Naive B cell (primary cell): ENCODE results near the gene TBC1D22A. TPM values are rescaled to one million over a fixed set of nuclear protein-coding genes. Genes with fewer than 3 reads are reported as not detected.

Experiments
- ATAC-seq, 2 donors: fragments of 150-1000 bp; cut with Tn5 transposase; 2 replicates each; pipeline ENCODE4 v1.10.0; 2021; ENCODE audit warnings: low read depth in 2 of 2, mild to moderate bottlenecking in 2 of 2, moderate library complexity in 2 of 2
- DNase-seq: peaks from one replicate; pipeline ENCODE4 v3.0.0; 2022
- H3K27ac Mint-ChIP-seq, 6 donors: one replicate each; pipeline ENCODE4 v1.8.0; 2020 to 2022; ENCODE audit warnings: mild to moderate bottlenecking in 6 of 6, mixed read lengths in 6 of 6, moderate library complexity in 5 of 6, inconsistent platforms in 2 of 6
- H3K27me3 Mint-ChIP-seq, 3 donors: one replicate each; pipeline ENCODE4 v1.8.0; 2021 to 2022; ENCODE audit warnings: mixed read lengths in 3 of 3, mild to moderate bottlenecking in 1 of 3
- H3K36me3 Mint-ChIP-seq, 2 donors: one replicate each; pipeline ENCODE4 v1.8.0; 2020 to 2022; ENCODE audit warnings: mixed read lengths in 2 of 2, inconsistent platforms in 1 of 2, mild to moderate bottlenecking in 1 of 2
- H3K4me1 Mint-ChIP-seq, 3 donors: one replicate each; pipeline ENCODE4 v1.8.0; 2020 to 2022; ENCODE audit warnings: mixed read lengths in 3 of 3, inconsistent platforms in 1 of 3, mild to moderate bottlenecking in 1 of 3, moderate library complexity in 1 of 3
- H3K4me3 Mint-ChIP-seq, 8 donors: one replicate each; pipeline ENCODE4 v1.8.0; 2020 to 2022; ENCODE audit warnings: mild to moderate bottlenecking in 8 of 8, mixed read lengths in 8 of 8, moderate library complexity in 8 of 8, inconsistent platforms in 2 of 8
- H3K9me3 Mint-ChIP-seq, 7 donors: one replicate each; pipeline ENCODE4 v1.8.0; 2020 to 2022; ENCODE audit warnings: mixed read lengths in 7 of 7, mild to moderate bottlenecking in 5 of 7, inconsistent platforms in 2 of 7, moderate library complexity in 1 of 7
- polyA plus RNA-seq, 6 donors: library from polyadenylated mRNA; unstranded; fragments of 300-500 nt; fragmentation: Illumina TruSeq; gene quantifications; one replicate each; pipeline ENCODE4 v1.2.3, GENCODE V29; 2021; ENCODE audit warnings: low read depth in 6 of 6

TBC1D22A gene
- polyA plus RNA-seq, 6 donors from 2014 or later: 47.2 to 74.5 (median 62.6) TPM

- Mint-ChIP-seq H3K27ac (peak overlapping the region in 1 of 6 donors; percentile 82), H3K9me3 (peaks cover 0 to 12% (median 7%) of the 10 kb centered on the region in 7 donors), H3K4me3 (no peak overlapping the region), H3K36me3 (peaks cover 11 to 33% of the 10 kb centered on the region in 2 donors), H3K27me3 (no peaks in the 10 kb centered on the region), H3K4me1 (peaks cover 30 to 39% (median 37%) of the 10 kb centered on the region in 3 donors)
- no peak for DNase-seq
- ATAC-seq: no peak
Measured at GRCh38 chr22:47015589-47016178, 253.2 kb downstream of the TBC1D22A start.

GRCh38 chr22:47016631-47017030 is 254.2 kb downstream of the TBC1D22A start:
- Mint-ChIP-seq H3K4me3 (no peak overlapping the region), H3K36me3 (peaks cover 11 to 37% of the 10 kb centered on the region in 2 donors), H3K27me3 (no peaks in the 10 kb centered on the region), H3K4me1 (peaks cover 33 to 39% (median 34%) of the 10 kb centered on the region in 3 donors), H3K9me3 (peaks cover 0 to 14% (median 10%) of the 10 kb centered on the region in 7 donors), H3K27ac (no peak overlapping the region)
- DNase-seq (no peak), ATAC-seq (no peak)

- peaks cover 11 to 43% of the 10 kb centered on the region in 2 donors for H3K36me3 Mint-ChIP-seq
- DNase-seq (no peak), ATAC-seq (no peak)
- peak overlapping the region in 2 of 6 donors; percentile 31 to 56 for H3K27ac Mint-ChIP-seq
- H3K9me3 Mint-ChIP-seq: peaks cover 2 to 18% (median 10%) of the 10 kb centered on the region in 7 donors
- H3K27me3 Mint-ChIP-seq: no peaks in the 10 kb centered on the region
- no peak overlapping the region for H3K4me3 Mint-ChIP-seq
- H3K4me1 Mint-ChIP-seq: peaks cover 33 to 39% (median 37%) of the 10 kb centered on the region in 3 donors
Measured at GRCh38 chr22:47017245-47017644, 254.8 kb downstream of the TBC1D22A start.

GRCh38 chr22:47018010-47018910 is 255.8 kb downstream of the TBC1D22A start:
- peaks cover 26 to 38% (median 34%) of the 10 kb centered on the region in 3 donors for H3K4me1 Mint-ChIP-seq
- H3K27ac Mint-ChIP-seq: peak overlapping the region in 2 of 6 donors; percentile 76 to 91
- H3K27me3 Mint-ChIP-seq: no peaks in the 10 kb centered on the region
- ATAC-seq (no peak), DNase-seq (no peak)
- peaks cover 13 to 50% of the 10 kb centered on the region in 2 donors for H3K36me3 Mint-ChIP-seq
- no peak overlapping the region for H3K4me3 Mint-ChIP-seq
- H3K9me3 Mint-ChIP-seq: peaks cover 3 to 22% (median 10%) of the 10 kb centered on the region in 7 donors

- DNase-seq (no peak), ATAC-seq (no peak)
- no peaks in the 10 kb centered on the region for H3K27me3 Mint-ChIP-seq
- peaks cover 3 to 22% (median 10%) of the 10 kb centered on the region in 7 donors for H3K9me3 Mint-ChIP-seq
- peaks cover 21 to 57% of the 10 kb centered on the region in 2 donors for H3K36me3 Mint-ChIP-seq
- H3K4me3 Mint-ChIP-seq: no peak overlapping the region
- peaks cover 27 to 42% (median 27%) of the 10 kb centered on the region in 3 donors for H3K4me1 Mint-ChIP-seq
- peak overlapping the region in 1 of 6 donors; percentile 59 for H3K27ac Mint-ChIP-seq
Measured at GRCh38 chr22:47019012-47019790, 256.8 kb downstream of the TBC1D22A start.

GRCh38 chr22:47020166-47020565 is 257.7 kb downstream of the TBC1D22A start:
- Mint-ChIP-seq H3K4me1 (peaks cover 24 to 38% (median 24%) of the 10 kb centered on the region in 3 donors), H3K27ac (peak overlapping the region in 1 of 6 donors; percentile 80), H3K36me3 (peaks cover 21 to 57% of the 10 kb centered on the region in 2 donors), H3K9me3 (peaks cover 3 to 22% (median 10%) of the 10 kb centered on the region in 7 donors), H3K4me3 (no peak overlapping the region), H3K27me3 (no peaks in the 10 kb centered on the region)
- ATAC-seq (no peak), DNase-seq (no peak)

GRCh38 chr22:47021371-47022074 is 259.1 kb downstream of the TBC1D22A start:
- H3K36me3 Mint-ChIP-seq: peaks cover 21 to 57% of the 10 kb centered on the region in 2 donors
- no peak overlapping the region for H3K4me3 Mint-ChIP-seq
- peaks cover 3 to 22% (median 10%) of the 10 kb centered on the region in 7 donors for H3K9me3 Mint-ChIP-seq
- H3K27me3 Mint-ChIP-seq: no peaks in the 10 kb centered on the region
- no peak for ATAC-seq
- H3K27ac Mint-ChIP-seq: peak overlapping the region in 2 of 6 donors; percentile 44 to 50
- no peak for DNase-seq
- H3K4me1 Mint-ChIP-seq: peaks cover 19 to 38% (median 29%) of the 10 kb centered on the region in 3 donors

- Mint-ChIP-seq H3K4me3 (no peak overlapping the region), H3K27me3 (no peaks in the 10 kb centered on the region), H3K4me1 (peaks cover 19 to 36% (median 27%) of the 10 kb centered on the region in 3 donors), H3K36me3 (peaks cover 18 to 53% of the 10 kb centered on the region in 2 donors), H3K27ac (peak overlapping the region in 2 of 6 donors; percentile 20 to 69), H3K9me3 (peaks cover 3 to 22% (median 10%) of the 10 kb centered on the region in 7 donors)
- no peak for ATAC-seq
- no peak for DNase-seq
Measured at GRCh38 chr22:47022075-47022473, 259.6 kb downstream of the TBC1D22A start.

GRCh38 chr22:47022475-47022874 is 260.0 kb downstream of the TBC1D22A start:
- Mint-ChIP-seq H3K27me3 (no peaks in the 10 kb centered on the region), H3K4me3 (no peak overlapping the region), H3K27ac (peak overlapping the region in 2 of 6 donors; percentile 20 to 69), H3K9me3 (peaks cover 3 to 22% (median 10%) of the 10 kb centered on the region in 7 donors), H3K36me3 (peaks cover 16 to 49% of the 10 kb centered on the region in 2 donors), H3K4me1 (peaks cover 15 to 34% (median 25%) of the 10 kb centered on the region in 3 donors)
- ATAC-seq: no peak
- DNase-seq: no peak

GRCh38 chr22:47023871-47024270 is 261.4 kb downstream of the TBC1D22A start:
- DNase-seq (no peak), ATAC-seq (no peak)
- Mint-ChIP-seq H3K4me3 (peak overlapping the region in 1 of 8 donors; percentile 33), H3K27ac (peak overlapping the region in 2 of 6 donors; percentile 30 to 74), H3K4me1 (peaks cover 14 to 25% (median 25%) of the 10 kb centered on the region in 3 donors), H3K36me3 (peaks cover 10 to 41% of the 10 kb centered on the region in 2 donors), H3K27me3 (no peaks in the 10 kb centered on the region), H3K9me3 (peaks cover 3 to 22% (median 10%) of the 10 kb centered on the region in 7 donors)

- no peak for DNase-seq
- no peak overlapping the region for H3K27ac Mint-ChIP-seq
- peaks cover 5 to 26% (median 21%) of the 10 kb centered on the region in 3 donors for H3K4me1 Mint-ChIP-seq
- no peak for ATAC-seq
- no peak overlapping the region for H3K4me3 Mint-ChIP-seq
- no peaks in the 10 kb centered on the region for H3K9me3 Mint-ChIP-seq
- no peaks in the 10 kb centered on the region for H3K27me3 Mint-ChIP-seq
- peaks cover 10 to 12% of the 10 kb centered on the region in 2 donors for H3K36me3 Mint-ChIP-seq
Measured at GRCh38 chr22:47027766-47028165, 265.3 kb downstream of the TBC1D22A start.
